ENCODE measurements around the gene TNMD.

Gene TNMD

GRCh38 chrX:100643956-100644860 is 59.5 kb downstream of the TNMD start, which contains the start of gene SRPX2:
Gene SRPX2, plus strand, starts transcription at chrX:100644199. Its CDS starts 2,124 bp downstream, at chrX:100646323.
- no peak for DNase-seq (ENCODE audit: low read depth)

- no peak for DNase-seq (ENCODE audit: low read depth)
Measured at GRCh38 chrX:100645106-100645505, 60.4 kb downstream of the TNMD start.

- no peak for DNase-seq (ENCODE audit: low read depth)
Measured at GRCh38 chrX:100647095-100647494, 62.4 kb downstream of the TNMD start.

GRCh38 chrX:100647739-100648138 is 63.0 kb downstream of the TNMD start:
- no peak for DNase-seq (ENCODE audit: low read depth)

- no peak for DNase-seq (ENCODE audit: low read depth)
Measured at GRCh38 chrX:100648458-100649417, 64.0 kb downstream of the TNMD start.

Data from stimulated activated CD8-positive, alpha-beta memory T cell treated with anti-CD3 and anti-CD28 coated beads, Interleukin-4, amount 100 ng/mL, for 24 hours (primary cell).